ENCODE measurements around the gene OSTF1.

- TF ChIP-seq CTCF (IDR thresholded peaks at IDR 0.05; ENCODE audit: extremely low read depth in 1 of 2, insufficient read depth in 1 of 2, low read depth in 1 of 2, low read length in 2 of 2) (no peak), POLR2A (IDR thresholded peaks at IDR 0.05; ENCODE audit: low read depth, low read length) (no peak), EZH2 (IDR thresholded peaks at IDR 0.05; ENCODE audit: borderline replicate concordance, low read depth, low read length, severe bottlenecking) (no peak), MAX (IDR thresholded peaks at IDR 0.05; ENCODE audit: insufficient read depth, insufficient read length) (no peak), POLR2AphosphoS5 (IDR thresholded peaks at IDR 0.05; ENCODE audit: insufficient read depth, low read depth, low read length) (no peak), FOS (IDR thresholded peaks at IDR 0.05; ENCODE audit: borderline replicate concordance, insufficient read depth, low read length) (no peak), MYC (IDR thresholded peaks at IDR 0.05; ENCODE audit: low read depth, low read length) (no peak), GATA2 (IDR thresholded peaks at IDR 0.05; ENCODE audit: insufficient read depth, insufficient read length, low read depth, low read length) (no peak), JUN (IDR thresholded peaks at IDR 0.05; ENCODE audit: borderline replicate concordance, insufficient read depth, insufficient read length, low read depth) (no peak)
These were observed 53.9 kb downstream of the OSTF1 start for GRCh38 chr9:75142202-75142601.
